ENCODE results near the gene SETBP1. TPM values are rescaled to one million over a fixed set of nuclear protein-coding genes. Genes with fewer than 3 reads are reported as not detected.

Gene SETBP1
- total and polyA plus RNA-seq, 9 of the 15 experiments (the other 6 are each of a cell fraction or from before 2014, with no cell fraction given) = under 0.01 to 0.13 (median 0.04) TPM

- TF ChIP-seq ARID4B (CRISPR knock-in tag; IDR thresholded peaks at IDR 0.05) (no peak), ZNF121 (CRISPR knock-in tag; conservative IDR thresholded peaks at IDR 0.05) (no peak)
Observed at GRCh38 chr18:44967599-44967998, 286.9 kb downstream of the SETBP1 start (continued).

- H3K9me1 ChIP-seq (ENCODE audit: control insufficient read depth, insufficient read depth, low read length) = no peaks in the 10 kb centered on the region
- FAIRE-seq (no peak), DNase-seq (ENCODE audit: extremely low read depth in 1 of 4, low spot score in 3 of 4) (no peak), ATAC-seq (no peak)
- H3K9me3 ChIP-seq (replicated peaks; ENCODE audit: control insufficient read depth, insufficient read depth, low read depth, low read length) = no peaks in the 10 kb centered on the region
- 0% methylated on average over 2 of the region's 2 CpGs for WGBS (ENCODE audit: insufficient coverage, low coverage, missing lambda C conversion rate)
- H2AFZ ChIP-seq (ENCODE audit: low read depth, low read length) = no peak overlapping the region
- no peak overlapping the region for H3K27ac ChIP-seq (ENCODE audit: extremely low read depth, low read depth, low read length)
- ChIA-PET CTCF (ENCODE audit: low intra/inter-chr PET ratio) (no interaction called here), POLR2A (no interaction called here)
- H3K36me3 ChIP-seq (ENCODE audit: control insufficient read depth, insufficient read depth, low read length) = no peaks in the 10 kb centered on the region
- no peaks in the 10 kb centered on the region for H3K4me1 ChIP-seq (replicated peaks in 1 of 2; ENCODE audit: control insufficient read depth in 2 of 2, insufficient read depth in 2 of 2, low read length in 2 of 2)
- H3K9ac ChIP-seq (ENCODE audit: insufficient read depth in 1 of 2, low read depth in 2 of 2, low read length in 2 of 2) = no peak overlapping the region
- no peaks in the 10 kb centered on the region for H3K79me2 ChIP-seq (ENCODE audit: control insufficient read depth, insufficient read depth, low read length)
- BruUV-seq (replicated peaks) = no TSS peak
- TF ChIP-seq KAT2B (IDR thresholded peaks at IDR 0.05; ENCODE audit: low read depth, low read length) (no peak), CTCF (IDR thresholded peaks at IDR 0.05 in 2 of 3, conservative IDR thresholded peaks at IDR 0.05 in 1 of 3; ENCODE audit: insufficient read depth in 2 of 3, low read depth in 1 of 3, low read length in 3 of 3) (peak in 2 of 3 experiments; percentile 14 to 18; a peak in 1 of 6 replicates), HOXB6 (CRISPR knock-in tag; IDR thresholded peaks at IDR 0.05; ENCODE audit: borderline replicate concordance) (no peak), ZNF589 (CRISPR knock-in tag; IDR thresholded peaks at IDR 0.05; ENCODE audit: low read depth) (no peak)
- in situ Hi-C loops (cut with MboI) (no loop called here), intact Hi-C loops (cut with micrococcal nuclease) (no loop called here)
- no peak overlapping the region for H3K4me2 ChIP-seq (ENCODE audit: insufficient read depth, low read length)
- no peak overlapping the region for H3K4me3 ChIP-seq
- H4K20me1 ChIP-seq (replicated peaks; ENCODE audit: control insufficient read depth, insufficient read depth, low read length) = no peaks in the 10 kb centered on the region
- no peaks in the 10 kb centered on the region for H3K27me3 ChIP-seq (ENCODE audit: control insufficient read depth in 2 of 2, insufficient read depth in 2 of 2, low read length in 2 of 2)
Observed at GRCh38 chr18:44968336-44968735, 287.6 kb downstream of the SETBP1 start.
